Panc1 (cell line): ENCODE data around the gene ZRANB3. TPM values are rescaled to one million over a fixed set of nuclear protein-coding genes. Genes with fewer than 3 reads are reported as not detected.

ENCODE experiments used
- ATAC-seq: fragments of 200-7000 bp; cut with Tn5 transposase; 2 replicates; pipeline ENCODE4 v1.9.1; 2020; ENCODE audit warnings: mild to moderate bottlenecking, moderate library complexity
- BruUV-seq: library from RNA; stranded (reverse); fragments of 400-500 nt; replicated peaks from 2 replicates; lab custom pipeline; 2021; lab: Mats Ljungman, UMichigan
- CTCF ChIA-PET: fragments of 300-600 bp; sonication (Branson Sonifier 250); formaldehyde crosslinking; loops from one replicate; lab custom pipeline; 2022; ENCODE audit warnings: antibody characterized with exemption; lab: Charles Lee
- POLR2A ChIA-PET: fragments of 300-600 bp; sonication (Branson Sonifier 250); formaldehyde crosslinking; loops from one replicate; lab custom pipeline; 2022; ENCODE audit warnings: antibody characterized with exemption; lab: Charles Lee
- DNase-seq: peaks from one replicate; pipeline ENCODE4 v3.0.0-alpha.2; 2010; ENCODE audit warnings: low read depth, low spot score
- H3K27ac ChIP-seq: 2 replicates; pipeline ENCODE4 v1.5.1; 2011; ENCODE audit warnings: mild to moderate bottlenecking, low read length, inconsistent platforms
- H3K27me3 ChIP-seq: fragments of 200-500 bp; sonication (Bioruptor generic); 2 replicates; pipeline ENCODE4 v1.6.0; 2014; ENCODE audit warnings: low read length, inconsistent platforms; ENCODE audit not compliant: control insufficient read depth, insufficient read depth
- H3K36me3 ChIP-seq: fragments of 200-500 bp; sonication (Bioruptor generic); 2 replicates; pipeline ENCODE4 v1.5.1; 2014; ENCODE audit warnings: inconsistent platforms, mild to moderate bottlenecking, low read length, moderate library complexity; ENCODE audit not compliant: control insufficient read depth, insufficient read depth
- H3K4me1 ChIP-seq: 2 replicates; pipeline ENCODE4 v1.5.1; 2011; ENCODE audit warnings: inconsistent platforms, mild to moderate bottlenecking, low read length, moderate library complexity; ENCODE audit not compliant: control insufficient read depth, insufficient read depth
- H3K4me3 ChIP-seq, 2 experiments: 2 replicates each; pipeline ENCODE4 v1.5.1; 2011 to 2012; ENCODE audit warnings: low read depth in 2 of 2, low read length in 2 of 2, mild to moderate bottlenecking in 2 of 2, inconsistent platforms in 1 of 2, moderate library complexity in 1 of 2
- H3K9me3 ChIP-seq: fragments of 200-500 bp; sonication (Bioruptor generic); 2 replicates; pipeline ENCODE4 v1.5.1; 2014; ENCODE audit warnings: low read depth, mild to moderate bottlenecking, inconsistent platforms, low read length, moderate library complexity; ENCODE audit not compliant: control insufficient read depth, insufficient read depth
- CTCF ChIP-seq: fragments of 450-650 bp; IDR thresholded peaks from 2 replicates; pipeline ENCODE4 v1.5.1; 2017; ENCODE audit warnings: mild to moderate bottlenecking
- POLR2AphosphoS5 ChIP-seq: IDR thresholded peaks from 2 replicates; pipeline ENCODE4 v1.6.1; 2012; ENCODE audit warnings: mild to moderate bottlenecking, low read depth, low read length, moderate library complexity
- REST ChIP-seq, 2 experiments: IDR thresholded peaks; 2 replicates each; pipeline ENCODE4 v1.6.1; 2011 to 2012; ENCODE audit warnings: low read depth in 2 of 2, control low read depth in 1 of 2, low read length in 1 of 2, mild to moderate bottlenecking in 1 of 2, moderate library complexity in 1 of 2; ENCODE audit not compliant: insufficient read depth in 1 of 2
- SIN3A ChIP-seq: IDR thresholded peaks from 2 replicates; pipeline ENCODE4 v1.6.1; 2012; ENCODE audit warnings: low read depth, mild to moderate bottlenecking, low read length, moderate library complexity, borderline replicate concordance; ENCODE audit not compliant: insufficient read depth
- TCF7L2 ChIP-seq: IDR thresholded peaks from 2 replicates; pipeline ENCODE4 v1.6.1; 2011; ENCODE audit warnings: mild to moderate bottlenecking, low read depth, low read length, inconsistent platforms
- in situ Hi-C: cut with HindIII; loops from 2 replicates; pipeline ENCODE4 v1.10.0; 2016; ENCODE audit warnings: low sequenced_read_pairs, low pct_unique_long_range_greater_than_20kb
- intact Hi-C: fragments of 100-400 bp; cut with micrococcal nuclease; formaldehyde crosslinking; loops from one replicate; pipeline ENCODE4 v1.10.0; 2022; ENCODE audit not compliant: unreplicated experiment
- total RNA-seq: library from RNA; stranded (reverse); gene quantifications from one replicate; pipeline ENCODE4 v1.2.1, GENCODE V29; 2021; ENCODE audit not compliant: unreplicated experiment

The ZRANB3 gene
- total RNA-seq, 1 experiment from 2014 or later = 11.7 TPM

- DNase-seq (no peak), ATAC-seq (no peak)
- no peak for TF ChIP-seq SIN3A
- no peak for TF ChIP-seq POLR2AphosphoS5
- no peak for TF ChIP-seq CTCF
- TF ChIP-seq TCF7L2 = no peak
- no peak for TF ChIP-seq REST (IDR thresholded peaks at IDR 0.05; ENCODE audit: insufficient read depth in 1 of 2, low read depth in 2 of 2, low read length in 1 of 2)
- CTCF ChIA-PET = no interaction called here
- POLR2A ChIA-PET = no interaction called here
- intact Hi-C loops = no loop called here
- Histone ChIP-seq H3K27ac (no peak overlapping the region), H3K9me3 (no peaks in the 10 kb centered on the region), H3K4me1 (no peaks in the 10 kb centered on the region), H3K27me3 (no peaks in the 10 kb centered on the region), H3K4me3 (no peak overlapping the region), H3K36me3 (no peaks in the 10 kb centered on the region; the same call in 1 of the 2 replicates)
- BruUV-seq = no TSS peak
- in situ Hi-C loops = no loop called here
Measured at GRCh38 chr2:135103843-135104242, 427.2 kb downstream of the ZRANB3 start.

- H3K4me1 ChIP-seq = no peaks in the 10 kb centered on the region
- BruUV-seq = no TSS peak
- intact Hi-C loops = no loop called here
- ATAC-seq = no peak
- H3K36me3 ChIP-seq = no peaks in the 10 kb centered on the region
- no peak overlapping the region for H3K4me3 ChIP-seq
- ChIA-PET POLR2A (interaction anchor here (0.6 to 0.8 kb wide), 3 partner anchors 41 to 128 kb away, joined by 3 to 8 read pairs (median 4); no protein-coding TSS in a partner anchor), CTCF (no interaction called here)
- no peak for TF ChIP-seq TCF7L2
- no peak for TF ChIP-seq CTCF
- TF ChIP-seq SIN3A = no peak
- TF ChIP-seq POLR2AphosphoS5 = no peak
- TF ChIP-seq REST (IDR thresholded peaks at IDR 0.05; ENCODE audit: insufficient read depth in 1 of 2, low read depth in 2 of 2, low read length in 1 of 2) = no peak
- no peaks in the 10 kb centered on the region for H3K9me3 ChIP-seq
- in situ Hi-C loops = no loop called here
- no peaks in the 10 kb centered on the region for H3K27me3 ChIP-seq
- no peak overlapping the region for H3K27ac ChIP-seq
- DNase-seq = no peak
Measured at GRCh38 chr2:135099802-135100483, 431.1 kb downstream of the ZRANB3 start.
